HepG2 (cell line): Measurements from ENCODE around the gene MATN1. TPM values are rescaled to one million over a fixed set of nuclear protein-coding genes. Genes with fewer than 3 reads are reported as not detected.

Experiments used
- AGO1 ChIP-seq: fragments of 200-400 bp; formaldehyde crosslinking; IDR thresholded peaks from 2 replicates; pipeline ENCODE4 v1.6.1; 2017; ENCODE audit warnings: mild to moderate bottlenecking, low read depth, low read length, moderate library complexity; ENCODE audit not compliant: poor library complexity, severe bottlenecking
- BORCS8-MEF2B ChIP-seq: sonication (generic); formaldehyde crosslinking; IDR thresholded peaks from 2 replicates; pipeline ENCODE4 v1.8.0; 2022; ENCODE audit warnings: mild to moderate bottlenecking, missing genetic modification reagents
- EEA1 ChIP-seq: sonication (generic); formaldehyde crosslinking; IDR thresholded peaks from 2 replicates; pipeline ENCODE4 v1.5.1; 2020; ENCODE audit warnings: mild to moderate bottlenecking, missing genetic modification reagents, borderline replicate concordance
- FOSL1 ChIP-seq: sonication (generic); formaldehyde crosslinking; IDR thresholded peaks from 2 replicates; pipeline ENCODE4 v1.9.0; 2021; ENCODE audit warnings: missing genetic modification reagents, borderline replicate concordance
- GTF2F1 ChIP-seq: fragments of 150-350 bp; IDR thresholded peaks from 2 replicates; pipeline ENCODE4 v1.6.1; 2014; ENCODE audit warnings: low read length
- HMGA1 ChIP-seq: sonication (generic); formaldehyde crosslinking; conservative IDR thresholded peaks from 2 replicates; pipeline ENCODE4 v1.4.0; 2020; ENCODE audit warnings: missing genetic modification reagents
- HNRNPUL1 ChIP-seq: fragments of 200-400 bp; formaldehyde crosslinking; IDR thresholded peaks from 2 replicates; pipeline ENCODE4 v1.6.1; 2017; ENCODE audit warnings: low read depth, mild to moderate bottlenecking, low read length, moderate library complexity
- KLF11 ChIP-seq: IDR thresholded peaks from 2 replicates; pipeline ENCODE4 v1.6.1; 2016; ENCODE audit warnings: missing compliant biosample characterization
- KLF15 ChIP-seq: sonication (generic); formaldehyde crosslinking; IDR thresholded peaks from 2 replicates; pipeline ENCODE4 v1.8.1; 2023; ENCODE audit warnings: borderline replicate concordance, mild to moderate bottlenecking, inconsistent platforms, missing genetic modification reagents, mixed read lengths
- LCORL ChIP-seq, 2 experiments: fragments of 450-650 bp in 1 of 2; sonication (generic) in 1 of 2; formaldehyde crosslinking in 1 of 2; IDR thresholded peaks; 2 replicates each; pipeline versions ENCODE4 v1.5.0 to v1.6.1; 2017 to 2020; ENCODE audit warnings: antibody characterized with exemption in 1 of 2, missing genetic modification reagents in 1 of 2
- MED13 ChIP-seq: sonication (generic); formaldehyde crosslinking; IDR thresholded peaks from 2 replicates; pipeline ENCODE4 v1.5.0; 2020; ENCODE audit warnings: missing genetic modification reagents
- MYPOP ChIP-seq: sonication (generic); formaldehyde crosslinking; IDR thresholded peaks from 2 replicates; pipeline ENCODE4 v1.8.1; 2023; ENCODE audit warnings: mild to moderate bottlenecking, moderate library complexity, missing genetic modification reagents
- NR2F2 ChIP-seq: IDR thresholded peaks from 2 replicates; pipeline ENCODE4 v1.6.1; 2012; ENCODE audit warnings: low read depth, inconsistent platforms, borderline replicate concordance
- RBFOX2 ChIP-seq: fragments of 200-400 bp; formaldehyde crosslinking; IDR thresholded peaks from 2 replicates; pipeline ENCODE4 v1.6.1; 2017; ENCODE audit warnings: low read depth, mild to moderate bottlenecking, low read length
- ZHX1 ChIP-seq: sonication (generic); formaldehyde crosslinking; IDR thresholded peaks from 2 replicates; pipeline ENCODE4 v1.8.1; 2022; ENCODE audit warnings: low read depth, mild to moderate bottlenecking, missing genetic modification reagents
- ZNF3 ChIP-seq: IDR thresholded peaks from 2 replicates; pipeline ENCODE4 v1.7.0; 2017; ENCODE audit warnings: inconsistent platforms
- ZNF30 ChIP-seq: sonication (generic); formaldehyde crosslinking; IDR thresholded peaks from 2 replicates; pipeline ENCODE4 v1.5.0; 2020; ENCODE audit warnings: mild to moderate bottlenecking, missing genetic modification reagents
- ZNF343 ChIP-seq: sonication (generic); formaldehyde crosslinking; IDR thresholded peaks from 2 replicates; pipeline ENCODE4 v1.4.0; 2020; ENCODE audit warnings: mild to moderate bottlenecking, missing genetic modification reagents
- ZNF644 ChIP-seq: IDR thresholded peaks from 2 replicates; pipeline ENCODE4 v1.6.1; 2016; ENCODE audit warnings: low read depth
- ZNF777 ChIP-seq: sonication (generic); formaldehyde crosslinking; IDR thresholded peaks from 2 replicates; pipeline ENCODE4 v1.4.0; 2020; ENCODE audit warnings: missing genetic modification reagents
- ZNF781 ChIP-seq: sonication (generic); formaldehyde crosslinking; IDR thresholded peaks from 2 replicates; pipeline ENCODE4 v1.5.1; 2020; ENCODE audit warnings: borderline replicate concordance, mild to moderate bottlenecking, missing genetic modification reagents; ENCODE audit errors: not compliant biosample characterization
- ZSCAN21 ChIP-seq: sonication (generic); formaldehyde crosslinking; IDR thresholded peaks from 2 replicates; pipeline ENCODE4 v1.8.0; 2022; ENCODE audit warnings: mild to moderate bottlenecking, missing genetic modification reagents, moderate library complexity, borderline replicate concordance
- polyA plus RNA-seq, 8 experiments: library from polyadenylated mRNA; depleted of rRNA in 3 of 8; stranded (reverse) in 7 of 8; unstranded in 1 of 8; fragments of >200 nt; fragmentation: Illumina TruSeq in 4 of 8; extraction: Trizol in 4 of 8; gene quantifications; 2 replicates each; pipeline versions ENCODE4 v1.2.1 to v1.2.3, GENCODE V29; 2011 to 2016; ENCODE audit warnings: low read depth in 4 of 8, missing spikeins in 1 of 8, mixed read lengths in 1 of 8; ENCODE audit not compliant: insufficient read depth in 1 of 8
- total RNA-seq, 5 experiments: library from RNA; depleted of rRNA; stranded (reverse); fragments of >200 nt; fragmentation: Illumina TruSeq; extraction: Trizol; gene quantifications; 2 replicates each; pipeline ENCODE4 v1.2.3, GENCODE V29; 2016; ENCODE audit warnings: low read depth in 1 of 5
- TF ChIP-seq, protein P1 (sequence below): IDR thresholded peaks from 2 replicates; pipeline ENCODE4 v1.6.1; 2012; ENCODE audit warnings: inconsistent platforms
- TF ChIP-seq, protein P2 (sequence below): sonication (generic); formaldehyde crosslinking; conservative IDR thresholded peaks from 2 replicates; pipeline ENCODE4 v1.4.0; 2020; ENCODE audit warnings: mild to moderate bottlenecking, missing genetic modification reagents, moderate library complexity

MATN1 gene
- total and polyA plus RNA-seq, 2 of the 13 experiments (the other 11 are each of a cell fraction or from before 2014, with no cell fraction given): 0.04 to 0.05 TPM

DNA sequence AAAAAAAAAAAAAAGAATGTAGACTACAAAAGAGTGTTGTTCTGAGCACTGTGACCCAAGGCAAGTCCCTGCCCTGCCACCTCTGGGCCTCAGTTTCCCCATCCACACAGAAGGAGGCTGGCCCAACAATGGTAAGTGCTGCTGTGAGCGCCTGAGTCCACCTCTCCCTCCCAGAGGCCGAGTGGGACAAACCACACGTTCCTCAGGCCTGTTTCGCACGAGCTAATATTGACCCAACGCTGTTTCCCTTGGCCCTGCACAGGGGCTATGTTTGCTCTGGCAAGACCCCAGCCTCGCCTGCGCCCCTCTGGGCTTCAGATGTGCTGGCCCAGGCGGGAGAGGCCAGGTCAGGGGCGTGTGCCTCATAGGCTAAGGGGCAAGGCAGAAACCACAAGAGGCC, 46.8 kb upstream of the MATN1 start (continued):
- TF ChIP-seq ZHX1: no peak
- TF ChIP-seq KLF15 (CRISPR knock-in tag): no peak
- TF ChIP-seq ZSCAN21 (CRISPR knock-in tag): peak; percentile 29; the same call in 1 of the 2 replicates
- TF ChIP-seq ZNF781: no peak
- no peak for TF ChIP-seq ZNF644 (CRISPR knock-in tag)
- no peak for TF ChIP-seq MYPOP
- TF ChIP-seq EEA1 (CRISPR knock-in tag): no peak
- TF ChIP-seq MED13: no peak
- TF ChIP-seq RBFOX2: no peak
- no peak for TF ChIP-seq HNRNPUL1
- TF ChIP-seq ZNF30 (CRISPR knock-in tag): no peak
- no peak for TF ChIP-seq GTF2F1
- TF ChIP-seq NR2F2: peak; percentile 72; the same call in 1 of the 2 replicates
- TF ChIP-seq HMGA1: no peak
- TF ChIP-seq LCORL (IDR thresholded peaks at IDR 0.05): no peak
- 0 out of 2 replicates have a peak, but pooled peaks have one; percentile 23 for TF ChIP-seq LCORL (CRISPR knock-in tag; IDR thresholded peaks at IDR 0.05)
- no peak for TF ChIP-seq BORCS8-MEF2B
- TF ChIP-seq, protein P1, sequence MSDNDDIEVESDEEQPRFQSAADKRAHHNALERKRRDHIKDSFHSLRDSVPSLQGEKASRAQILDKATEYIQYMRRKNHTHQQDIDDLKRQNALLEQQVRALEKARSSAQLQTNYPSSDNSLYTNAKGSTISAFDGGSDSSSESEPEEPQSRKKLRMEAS: peak; percentile 46; the same call in 1 of the 2 replicates
- TF ChIP-seq AGO1: no peak
- TF ChIP-seq FOSL1 (CRISPR knock-in tag): no peak
- TF ChIP-seq KLF11: no peak
- TF ChIP-seq ZNF3: no peak
- TF ChIP-seq, protein P2, sequence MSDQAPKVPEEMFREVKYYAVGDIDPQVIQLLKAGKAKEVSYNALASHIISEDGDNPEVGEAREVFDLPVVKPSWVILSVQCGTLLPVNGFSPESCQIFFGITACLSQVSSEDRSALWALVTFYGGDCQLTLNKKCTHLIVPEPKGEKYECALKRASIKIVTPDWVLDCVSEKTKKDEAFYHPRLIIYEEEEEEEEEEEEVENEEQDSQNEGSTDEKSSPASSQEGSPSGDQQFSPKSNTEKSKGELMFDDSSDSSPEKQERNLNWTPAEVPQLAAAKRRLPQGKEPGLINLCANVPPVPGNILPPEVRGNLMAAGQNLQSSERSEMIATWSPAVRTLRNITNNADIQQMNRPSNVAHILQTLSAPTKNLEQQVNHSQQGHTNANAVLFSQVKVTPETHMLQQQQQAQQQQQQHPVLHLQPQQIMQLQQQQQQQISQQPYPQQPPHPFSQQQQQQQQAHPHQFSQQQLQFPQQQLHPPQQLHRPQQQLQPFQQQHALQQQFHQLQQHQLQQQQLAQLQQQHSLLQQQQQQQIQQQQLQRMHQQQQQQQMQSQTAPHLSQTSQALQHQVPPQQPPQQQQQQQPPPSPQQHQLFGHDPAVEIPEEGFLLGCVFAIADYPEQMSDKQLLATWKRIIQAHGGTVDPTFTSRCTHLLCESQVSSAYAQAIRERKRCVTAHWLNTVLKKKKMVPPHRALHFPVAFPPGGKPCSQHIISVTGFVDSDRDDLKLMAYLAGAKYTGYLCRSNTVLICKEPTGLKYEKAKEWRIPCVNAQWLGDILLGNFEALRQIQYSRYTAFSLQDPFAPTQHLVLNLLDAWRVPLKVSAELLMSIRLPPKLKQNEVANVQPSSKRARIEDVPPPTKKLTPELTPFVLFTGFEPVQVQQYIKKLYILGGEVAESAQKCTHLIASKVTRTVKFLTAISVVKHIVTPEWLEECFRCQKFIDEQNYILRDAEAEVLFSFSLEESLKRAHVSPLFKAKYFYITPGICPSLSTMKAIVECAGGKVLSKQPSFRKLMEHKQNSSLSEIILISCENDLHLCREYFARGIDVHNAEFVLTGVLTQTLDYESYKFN (CRISPR knock-in tag): peak; percentile 38; the same call in 1 of the 2 replicates
- TF ChIP-seq ZNF777 (CRISPR knock-in tag): no peak
- TF ChIP-seq ZNF343 (CRISPR knock-in tag): no peak
